Measurements from ENCODE around the gene PRG3. TPM values are rescaled to one million over a fixed set of nuclear protein-coding genes. Genes with fewer than 3 reads are reported as not detected.
A peak's percentile ranks its signal among the peaks of the same experiment; 100 is the strongest.
"Not testable (repeated sequence)": the region's sequence is repeated elsewhere in the genome, so short reads cannot be mapped to it uniquely, and the experiment has no call there.

Gene PRG3
- total RNA-seq, 2 donors from 2014 or later = not detected

DNA sequence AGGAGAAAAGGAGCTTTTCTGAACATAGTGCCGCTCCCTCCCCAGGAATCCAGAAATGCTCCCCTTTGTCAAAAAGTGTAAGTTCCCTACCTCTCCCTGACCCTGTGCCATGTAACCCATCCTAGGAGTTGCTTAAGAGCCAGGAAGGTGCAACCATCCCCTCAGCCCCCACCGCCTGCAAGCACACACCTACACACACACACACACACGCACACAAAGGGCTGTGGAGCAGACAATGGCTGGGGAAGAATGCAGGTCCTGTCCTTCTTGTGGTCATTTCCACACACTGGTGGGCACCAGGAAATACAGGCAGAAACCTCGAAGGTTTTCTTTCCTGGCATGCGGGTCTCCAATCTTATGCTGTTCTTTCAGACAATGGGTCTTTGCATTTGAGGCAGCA, 41.6 kb downstream of the PRG3 start:
- Histone ChIP-seq H3K36me3 (no peaks in the 10 kb centered on the region), H3K27ac (no peak overlapping the region), H3K9ac (ENCODE audit: low read depth in 2 of 2, low read length in 2 of 2) (no peak overlapping the region), H3K27me3 (no peaks in the 10 kb centered on the region), H3K4me3 (no peak overlapping the region), H3K4me1 (peaks cover 6% of the 10 kb centered on the region), H3K9me3 (no peaks in the 10 kb centered on the region)
- intact Hi-C loops (cut with DNase I) = no loop called here
- DNase-seq = no peak
- TF ChIP-seq, protein P1, sequence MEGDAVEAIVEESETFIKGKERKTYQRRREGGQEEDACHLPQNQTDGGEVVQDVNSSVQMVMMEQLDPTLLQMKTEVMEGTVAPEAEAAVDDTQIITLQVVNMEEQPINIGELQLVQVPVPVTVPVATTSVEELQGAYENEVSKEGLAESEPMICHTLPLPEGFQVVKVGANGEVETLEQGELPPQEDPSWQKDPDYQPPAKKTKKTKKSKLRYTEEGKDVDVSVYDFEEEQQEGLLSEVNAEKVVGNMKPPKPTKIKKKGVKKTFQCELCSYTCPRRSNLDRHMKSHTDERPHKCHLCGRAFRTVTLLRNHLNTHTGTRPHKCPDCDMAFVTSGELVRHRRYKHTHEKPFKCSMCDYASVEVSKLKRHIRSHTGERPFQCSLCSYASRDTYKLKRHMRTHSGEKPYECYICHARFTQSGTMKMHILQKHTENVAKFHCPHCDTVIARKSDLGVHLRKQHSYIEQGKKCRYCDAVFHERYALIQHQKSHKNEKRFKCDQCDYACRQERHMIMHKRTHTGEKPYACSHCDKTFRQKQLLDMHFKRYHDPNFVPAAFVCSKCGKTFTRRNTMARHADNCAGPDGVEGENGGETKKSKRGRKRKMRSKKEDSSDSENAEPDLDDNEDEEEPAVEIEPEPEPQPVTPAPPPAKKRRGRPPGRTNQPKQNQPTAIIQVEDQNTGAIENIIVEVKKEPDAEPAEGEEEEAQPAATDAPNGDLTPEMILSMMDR (IDR thresholded peaks at IDR 0.05) = no peak

DNA sequence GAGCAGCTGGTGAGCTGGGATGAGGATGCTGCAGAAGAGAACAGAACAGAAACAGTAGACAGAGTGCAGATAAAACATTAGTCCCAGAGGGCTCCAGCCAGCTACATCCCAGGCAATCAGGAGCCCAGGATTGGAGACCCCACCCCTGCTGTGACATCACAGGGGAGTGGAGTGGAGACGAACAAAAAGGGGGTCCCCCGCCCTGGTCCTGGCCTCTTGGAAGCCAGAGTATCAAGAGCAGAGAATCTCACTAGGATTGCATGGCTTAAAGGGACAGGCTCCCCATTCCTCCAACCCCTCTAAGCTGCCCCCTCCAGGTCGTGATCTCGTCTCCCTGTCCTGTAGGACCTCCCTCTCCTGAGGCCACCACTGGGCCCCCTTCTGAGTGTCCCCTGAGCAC, 42.8 kb downstream of the PRG3 start, which contains the start of gene P2RX3:
Gene P2RX3 (plus strand): TSS at position 211 of the 400 bp plus-strand sequence. CDS start 199 bp downstream, outside the sequence.
- DNase-seq = no peak
- intact Hi-C loops (cut with DNase I) = no loop called here
- H3K9me3 ChIP-seq = no peaks in the 10 kb centered on the region

DNA sequence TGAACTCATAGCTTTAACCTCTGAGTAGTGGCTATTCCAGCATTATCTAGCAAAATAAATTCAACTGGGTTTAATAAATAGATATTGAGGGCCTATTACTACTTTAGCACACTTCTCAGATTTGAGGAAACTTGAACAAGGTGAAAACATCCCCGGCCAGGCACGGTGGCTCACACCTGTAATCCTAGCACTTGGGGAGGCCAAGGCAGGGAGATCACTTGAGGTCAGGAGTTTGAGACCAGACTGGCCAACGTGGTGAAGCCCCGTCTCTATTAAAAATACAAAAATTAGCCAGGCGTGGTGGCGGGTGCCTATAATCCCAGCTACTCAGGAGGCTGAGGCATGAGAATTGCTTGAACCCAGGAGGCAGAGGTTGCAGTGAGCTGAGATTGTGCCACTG, 44.1 kb downstream of the PRG3 start:
- H3K4me1 ChIP-seq; H3K4me3 ChIP-seq; DNase-seq; H3K27me3 ChIP-seq; H3K27ac ChIP-seq; H3K9me3 ChIP-seq; H3K9ac ChIP-seq (ENCODE audit: low read depth in 2 of 2, low read length in 2 of 2); H3K36me3 ChIP-seq; intact Hi-C loops (cut with DNase I): not testable (repeated sequence)

More for the DNA sequence above, 42.8 kb downstream of the PRG3 start, which contains the start of gene P2RX3:
- Histone ChIP-seq H3K9ac (ENCODE audit: low read depth in 2 of 2, low read length in 2 of 2) (no peak within 1 kb of the TSS), H3K36me3 (no peaks in the 10 kb centered on the region), H3K27ac (no peak within 1 kb of the TSS), H3K27me3 (no peaks in the 10 kb centered on the region), H3K4me1 (peaks cover 7% of the 10 kb centered on the region), H3K4me3 (no peak within 1 kb of the TSS)
- TF ChIP-seq, protein P1 (IDR thresholded peaks at IDR 0.05) = no peak

DNA sequence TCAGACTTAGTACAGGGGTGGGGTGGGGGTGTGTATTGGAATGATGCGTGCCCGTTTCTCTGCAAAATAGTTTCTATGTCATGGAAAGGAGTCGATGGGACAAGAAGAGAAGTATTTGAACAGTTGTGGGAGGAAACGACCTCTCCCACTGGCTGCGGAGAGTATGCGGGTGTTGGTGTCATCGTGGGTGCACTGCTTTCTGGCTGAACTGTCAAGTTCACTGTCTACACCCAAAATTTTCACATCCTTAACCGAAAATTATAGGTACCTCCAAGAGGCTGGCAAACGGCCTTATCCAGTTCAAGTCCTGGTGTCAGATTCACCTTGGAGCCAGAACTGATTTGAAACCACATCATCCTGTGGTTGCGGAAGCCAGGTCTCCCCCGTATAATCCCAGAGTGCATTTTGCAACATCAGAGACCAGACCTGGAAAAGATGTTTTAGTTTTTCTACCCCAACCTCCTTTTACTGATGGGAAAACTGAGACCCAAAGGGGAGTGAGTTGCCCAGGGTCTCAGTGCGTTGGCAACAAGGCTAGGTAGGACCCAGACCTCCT, 44.8 kb downstream of the PRG3 start:
- intact Hi-C loops (cut with DNase I) = no loop called here
- peak overlapping the region; percentile 90 for H3K4me3 ChIP-seq
- no peaks in the 10 kb centered on the region for H3K27me3 ChIP-seq
- DNase-seq = no peak
- H3K36me3 ChIP-seq = peaks cover 12% of the 10 kb centered on the region
- no peaks in the 10 kb centered on the region for H3K9me3 ChIP-seq
- peak overlapping the region; percentile 75 for H3K27ac ChIP-seq
- peak overlapping the region; percentile 70 to 76 for H3K9ac ChIP-seq (ENCODE audit: low read depth in 2 of 2, low read length in 2 of 2)
- peaks cover 7% of the 10 kb centered on the region for H3K4me1 ChIP-seq
- TF ChIP-seq, protein P1 (IDR thresholded peaks at IDR 0.05) = no peak

DNA sequence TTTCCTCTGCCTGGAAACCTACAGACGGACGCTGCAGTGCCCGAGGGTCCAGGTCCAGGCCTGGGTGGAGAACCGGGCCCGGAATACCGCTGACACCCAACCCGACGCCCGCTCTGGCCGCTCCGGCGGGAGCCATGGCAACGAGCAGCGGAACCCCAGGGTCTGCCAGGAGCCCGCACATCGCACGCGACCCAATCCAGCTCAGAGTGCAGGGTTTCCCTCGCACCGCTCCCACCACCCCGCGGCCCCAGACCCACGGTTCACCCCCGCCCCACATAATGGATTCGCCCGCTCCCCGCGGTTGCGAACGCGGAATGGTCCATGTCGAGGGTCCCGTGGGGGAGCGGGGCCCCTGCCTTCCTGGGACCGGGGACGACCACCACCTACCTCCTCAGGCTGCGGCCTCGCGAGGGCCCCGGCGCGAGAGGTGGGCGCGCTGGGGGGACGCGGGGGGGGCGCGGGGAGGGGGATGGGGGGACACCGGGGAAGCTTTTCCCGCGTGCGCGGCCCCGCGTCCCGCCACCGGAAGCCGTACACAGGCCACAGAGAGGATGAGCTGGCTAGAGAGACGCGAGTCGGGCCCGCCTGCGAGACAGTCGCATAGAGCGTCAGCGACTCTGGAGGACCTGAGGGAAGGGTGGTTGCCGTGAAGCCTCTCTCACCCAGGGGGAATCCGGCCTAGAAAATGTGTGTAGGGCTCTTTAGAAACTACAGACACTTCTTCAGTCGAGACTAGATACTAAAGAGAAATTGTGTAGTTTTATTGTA, 45.4 kb downstream of the PRG3 start, which contains the start of gene SSRP1:
Gene SSRP1 (minus strand): TSS at position 550 of the 768 bp plus-strand sequence. CDS start 771 bp downstream, outside the sequence.
- H3K36me3 ChIP-seq = peaks cover 14% of the 10 kb centered on the region
- intact Hi-C loops (cut with DNase I) = no loop called here
- DNase-seq = peak; percentile 88
- H3K9me3 ChIP-seq = no peaks in the 10 kb centered on the region
- H3K27ac ChIP-seq = peak within 1 kb of the TSS; percentile 75
- TF ChIP-seq, protein P1 (IDR thresholded peaks at IDR 0.05) = no peak
- no peaks in the 10 kb centered on the region for H3K27me3 ChIP-seq
- H3K4me1 ChIP-seq = peaks cover 7% of the 10 kb centered on the region
- H3K4me3 ChIP-seq = peak within 1 kb of the TSS; percentile 90
- H3K9ac ChIP-seq (ENCODE audit: low read depth in 2 of 2, low read length in 2 of 2) = peak within 1 kb of the TSS; percentile 76 to 90

DNA sequence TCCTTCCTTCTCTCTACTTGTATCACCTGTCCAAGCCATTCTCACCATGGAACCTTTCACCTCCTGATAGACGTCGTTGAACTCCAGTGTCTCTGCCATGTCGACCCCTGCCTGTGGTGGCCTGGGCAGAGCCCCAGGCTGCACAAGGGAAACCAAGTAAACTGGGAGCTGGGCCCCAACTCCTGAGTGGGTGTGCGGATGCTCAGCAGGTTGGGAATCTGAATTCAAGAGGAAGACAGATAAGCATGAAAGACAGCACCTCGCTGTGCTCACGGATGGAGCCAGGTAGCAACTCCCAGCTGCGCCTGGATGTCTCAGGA, 46.0 kb downstream of the PRG3 start:
- Histone ChIP-seq H3K36me3 (peaks cover 19% of the 10 kb centered on the region), H3K9me3 (no peaks in the 10 kb centered on the region), H3K4me3 (peak overlapping the region; percentile 90), H3K9ac (ENCODE audit: low read depth in 2 of 2, low read length in 2 of 2) (peak overlapping the region; percentile 76 to 90), H3K27ac (peak overlapping the region; percentile 75), H3K4me1 (peaks cover 7% of the 10 kb centered on the region), H3K27me3 (no peaks in the 10 kb centered on the region)
- TF ChIP-seq, protein P1 (IDR thresholded peaks at IDR 0.05) = no peak
- intact Hi-C loops (cut with DNase I) = no loop called here
- no peak for DNase-seq
